Astrocyte (in vitro differentiated cells and primary cell): ENCODE results near the gene MKNK1.

Experiments
- CTCF ChIP-seq: IDR thresholded peaks from 2 replicates; pipeline ENCODE4 v1.5.1; 2011; ENCODE audit warnings: low read depth, mild to moderate bottlenecking, inconsistent platforms, low read length, moderate library complexity; ENCODE audit not compliant: insufficient read depth
- EZH2 ChIP-seq: IDR thresholded peaks from 2 replicates; pipeline ENCODE4 v1.6.1; 2012; ENCODE audit warnings: mild to moderate bottlenecking, low read length, inconsistent platforms; ENCODE audit not compliant: insufficient read depth

GRCh38 chr1:46646844-46647243, 42.8 kb upstream of the MKNK1 start:
- TF ChIP-seq CTCF (no peak), EZH2 (no peak)
